ENCODE results near the gene PGAM2.

Gene PGAM2

GRCh38 chr7:44103566-44103922 is 38.2 kb upstream of the PGAM2 start:
- DNase-seq, result no peak

GRCh38 chr7:44102846-44103565 is 37.6 kb upstream of the PGAM2 start:
- no peak for DNase-seq

- no peak for DNase-seq
These were observed 36.8 kb upstream of the PGAM2 start for GRCh38 chr7:44101966-44102845.

- DNase-seq, result no peak
These were observed 36.1 kb upstream of the PGAM2 start for GRCh38 chr7:44101303-44101965.

- no peak for DNase-seq
These were observed 35.3 kb upstream of the PGAM2 start for GRCh38 chr7:44100458-44101302.

- no peak for DNase-seq
These were observed 34.3 kb upstream of the PGAM2 start for GRCh38 chr7:44099669-44100068.

GRCh38 chr7:44098092-44099068 is 33.0 kb upstream of the PGAM2 start:
- no peak for DNase-seq

GRCh38 chr7:44097064-44097932 is 31.9 kb upstream of the PGAM2 start:
- no peak for DNase-seq

GRCh38 chr7:44096326-44096881 is 31.0 kb upstream of the PGAM2 start:
- no peak for DNase-seq

- DNase-seq, result no peak
These were observed 30.4 kb upstream of the PGAM2 start for GRCh38 chr7:44095781-44096180.

GRCh38 chr7:44094883-44095592 is 29.7 kb upstream of the PGAM2 start:
- no peak for DNase-seq

GRCh38 chr7:44094365-44094764 is 29.0 kb upstream of the PGAM2 start:
- no peak for DNase-seq

GRCh38 chr7:44093102-44093641 is 27.8 kb upstream of the PGAM2 start:
- DNase-seq, result no peak

- no peak for DNase-seq
These were observed 22.8 kb upstream of the PGAM2 start for GRCh38 chr7:44087911-44088838.

- DNase-seq, result no peak
These were observed 21.3 kb upstream of the PGAM2 start for GRCh38 chr7:44086627-44087026.

- no peak for DNase-seq
These were observed 20.2 kb upstream of the PGAM2 start for GRCh38 chr7:44085546-44085945.

GRCh38 chr7:44084701-44085100 is 19.3 kb upstream of the PGAM2 start:
- DNase-seq, result no peak

- DNase-seq, result no peak
These were observed 18.4 kb upstream of the PGAM2 start for GRCh38 chr7:44083796-44084195.
